Ishikawa (cell line): ENCODE measurements around the gene NUDT9.

Source experiments
- CEBPB ChIP-seq: IDR thresholded peaks from 2 replicates; pipeline ENCODE4 v1.6.1; 2012
- CREB1 ChIP-seq: IDR thresholded peaks from 2 replicates; pipeline ENCODE4 v1.6.1; 2012; ENCODE audit warnings: low read depth
- EGR1 ChIP-seq: IDR thresholded peaks from 2 replicates; pipeline ENCODE4 v1.6.1; 2012
- EP300 ChIP-seq: IDR thresholded peaks from 2 replicates; pipeline ENCODE4 v1.6.1; 2012; ENCODE audit warnings: borderline replicate concordance
- FOXM1 ChIP-seq: IDR thresholded peaks from 2 replicates; pipeline ENCODE4 v1.6.1; 2012; ENCODE audit warnings: low read depth, borderline replicate concordance
- MAX ChIP-seq: IDR thresholded peaks from 2 replicates; pipeline ENCODE4 v1.6.1; 2012
- NFIC ChIP-seq: IDR thresholded peaks from 2 replicates; pipeline ENCODE4 v1.6.1; 2012
- RAD21 ChIP-seq: IDR thresholded peaks from 2 replicates; pipeline ENCODE4 v1.6.1; 2012; ENCODE audit warnings: low read depth
- REST ChIP-seq: IDR thresholded peaks from 2 replicates; pipeline ENCODE4 v1.6.1; 2012; ENCODE audit warnings: low read depth, mild to moderate bottlenecking
- TAF1 ChIP-seq: IDR thresholded peaks from 2 replicates; pipeline ENCODE4 v1.6.1; 2012; ENCODE audit warnings: low read depth, mild to moderate bottlenecking
- TCF12 ChIP-seq: IDR thresholded peaks from 2 replicates; pipeline ENCODE4 v1.6.1; 2012; ENCODE audit warnings: low read depth
- TEAD4 ChIP-seq: IDR thresholded peaks from 2 replicates; pipeline ENCODE4 v1.6.1; 2012
- USF1 ChIP-seq: IDR thresholded peaks from 2 replicates; pipeline ENCODE4 v1.6.1; 2012
- YY1 ChIP-seq: IDR thresholded peaks from 2 replicates; pipeline ENCODE4 v1.6.1; 2012; ENCODE audit warnings: low read depth
- ZBTB7A ChIP-seq: IDR thresholded peaks from 2 replicates; pipeline ENCODE4 v1.6.1; 2012; ENCODE audit warnings: low read depth

Gene NUDT9

GRCh38 chr4:87478732-87479250 is 56.4 kb downstream of the NUDT9 start:
- no peak for TF ChIP-seq EP300
- no peak for TF ChIP-seq TEAD4
- no peak for TF ChIP-seq NFIC
- no peak for TF ChIP-seq CREB1
- no peak for TF ChIP-seq YY1
- TF ChIP-seq TAF1 = no peak
- no peak for TF ChIP-seq CEBPB
- no peak for TF ChIP-seq MAX
- no peak for TF ChIP-seq USF1

GRCh38 chr4:87481377-87481776 is 59.0 kb downstream of the NUDT9 start:
- TF ChIP-seq EGR1 (no peak), YY1 (no peak), CREB1 (no peak), TAF1 (no peak), REST (no peak), NFIC (no peak), FOXM1 (no peak), TEAD4 (no peak), MAX (no peak), EP300 (no peak), TCF12 (no peak), ZBTB7A (no peak), RAD21 (no peak), CEBPB (no peak), USF1 (no peak)

GRCh38 chr4:87489678-87490077 is 67.3 kb downstream of the NUDT9 start:
- TF ChIP-seq NFIC = no peak
- no peak for TF ChIP-seq EGR1
- no peak for TF ChIP-seq USF1
- no peak for TF ChIP-seq MAX
- TF ChIP-seq ZBTB7A = no peak
- no peak for TF ChIP-seq EP300
- TF ChIP-seq TEAD4 = no peak
- no peak for TF ChIP-seq YY1
- no peak for TF ChIP-seq TAF1
- no peak for TF ChIP-seq CREB1
- TF ChIP-seq TCF12 = no peak
- no peak for TF ChIP-seq FOXM1

- TF ChIP-seq RAD21 = no peak
- no peak for TF ChIP-seq NFIC
- TF ChIP-seq CEBPB = no peak
Observed at GRCh38 chr4:87490664-87491369, 68.4 kb downstream of the NUDT9 start.

- TF ChIP-seq TAF1 (no peak), CEBPB (no peak), FOXM1 (no peak), NFIC (no peak), RAD21 (no peak), REST (no peak), MAX (no peak)
Observed at GRCh38 chr4:87491436-87491835, 69.1 kb downstream of the NUDT9 start.

- TF ChIP-seq FOXM1 (no peak), EGR1 (no peak), NFIC (no peak), CEBPB (no peak)
Observed at GRCh38 chr4:87493115-87493514, 70.7 kb downstream of the NUDT9 start.
